Hepatocyte (in vitro differentiated cells): ENCODE results near the gene RBFOX2.

ENCODE experiments used
- CTCF ChIP-seq: fragments of 200-600 bp; sonication (generic); IDR thresholded peaks from 2 replicates; pipeline ENCODE4 v1.5.1; 2016; ENCODE audit warnings: antibody characterized with exemption, mild to moderate bottlenecking; ENCODE audit not compliant: poor library complexity
- EZH2 ChIP-seq: fragments of 200-600 bp; sonication (generic); IDR thresholded peaks from 2 replicates; pipeline ENCODE4 v1.6.1; 2016; ENCODE audit warnings: antibody characterized with exemption, mild to moderate bottlenecking, borderline replicate concordance

GRCh38 chr22:35896111-35896705, 132.4 kb downstream of the RBFOX2 start:
- TF ChIP-seq CTCF (no peak), EZH2 (no peak)
